Central memory CD8-positive, alpha-beta T cell (primary cell): ENCODE measurements around the gene FMNL3.

Experiments used
- ATAC-seq: fragments of 150-1000 bp; cut with Tn5 transposase; replicated peaks from 2 replicates; pipeline ENCODE4 v1.10.0; 2022; ENCODE audit warnings: mild to moderate bottlenecking, moderate FRiP score, moderate number of reproducible peaks; ENCODE audit not compliant: poor library complexity, severe bottlenecking; ENCODE audit errors: extremely low read depth
- DNase-seq, 2 donors: peaks; one replicate each; pipeline ENCODE4 v3.0.0; 2021; ENCODE audit warnings: low spot score in 2 of 2
- H3K27ac Mint-ChIP-seq: one replicate; pipeline ENCODE4 v1.8.0; 2022; ENCODE audit warnings: low read depth, mild to moderate bottlenecking, moderate library complexity, mixed read lengths
- H3K27me3 Mint-ChIP-seq: one replicate; pipeline ENCODE4 v1.8.0; 2022; ENCODE audit warnings: mixed read lengths
- H3K36me3 Mint-ChIP-seq: one replicate; pipeline ENCODE4 v1.8.0; 2022; ENCODE audit warnings: mild to moderate bottlenecking, moderate library complexity, mixed read lengths; ENCODE audit not compliant: insufficient read depth
- H3K4me1 Mint-ChIP-seq: one replicate; pipeline ENCODE4 v1.8.0; 2022; ENCODE audit warnings: mixed read lengths
- H3K4me3 Mint-ChIP-seq: one replicate; pipeline ENCODE4 v1.8.0; 2022; ENCODE audit warnings: mild to moderate bottlenecking, moderate library complexity, mixed read lengths
- H3K9me3 Mint-ChIP-seq: one replicate; pipeline ENCODE4 v1.8.0; 2022; ENCODE audit warnings: mixed read lengths

The FMNL3 gene

DNA sequence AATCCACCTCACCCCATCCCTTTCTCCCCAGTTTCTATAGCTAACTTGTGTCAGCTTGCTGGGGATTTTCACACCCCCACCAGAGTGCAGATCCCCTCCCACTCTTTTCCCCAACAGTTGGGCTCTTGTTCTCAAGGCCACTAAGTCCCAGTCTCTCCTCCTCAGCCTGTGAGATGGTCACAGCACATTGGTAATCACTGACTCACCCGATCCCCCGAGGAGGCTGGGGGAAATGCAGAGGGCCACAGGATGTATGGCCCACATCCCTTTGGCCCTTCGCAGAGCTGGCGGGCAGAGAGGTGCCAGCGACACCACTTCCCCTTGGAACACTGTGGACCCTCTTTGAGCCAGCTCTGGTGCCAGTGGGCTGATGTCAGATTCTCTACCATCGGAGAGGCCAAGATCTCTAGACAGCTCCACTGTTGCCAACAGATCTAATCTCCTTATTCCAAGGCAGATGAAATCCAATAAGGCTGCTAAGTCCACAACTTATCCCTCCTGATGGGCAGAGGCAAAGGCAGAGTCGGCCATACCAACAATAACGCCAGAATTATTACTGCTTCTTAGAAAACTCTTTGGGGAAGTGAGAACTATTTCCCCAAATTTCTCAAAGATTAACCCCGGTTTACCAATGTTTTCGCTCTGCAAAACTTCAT is 1.6 kb downstream of the FMNL3 start:
- peak overlapping the region; percentile 89 for H3K27ac Mint-ChIP-seq
- no peak for ATAC-seq
- H3K36me3 Mint-ChIP-seq = peaks cover 5% of the 10 kb centered on the region
- H3K27me3 Mint-ChIP-seq = peaks cover 2% of the 10 kb centered on the region
- DNase-seq = no peak
- peaks cover 48% of the 10 kb centered on the region for H3K4me1 Mint-ChIP-seq
- H3K4me3 Mint-ChIP-seq = peak overlapping the region; percentile 92
- H3K9me3 Mint-ChIP-seq = no peaks in the 10 kb centered on the region

DNA sequence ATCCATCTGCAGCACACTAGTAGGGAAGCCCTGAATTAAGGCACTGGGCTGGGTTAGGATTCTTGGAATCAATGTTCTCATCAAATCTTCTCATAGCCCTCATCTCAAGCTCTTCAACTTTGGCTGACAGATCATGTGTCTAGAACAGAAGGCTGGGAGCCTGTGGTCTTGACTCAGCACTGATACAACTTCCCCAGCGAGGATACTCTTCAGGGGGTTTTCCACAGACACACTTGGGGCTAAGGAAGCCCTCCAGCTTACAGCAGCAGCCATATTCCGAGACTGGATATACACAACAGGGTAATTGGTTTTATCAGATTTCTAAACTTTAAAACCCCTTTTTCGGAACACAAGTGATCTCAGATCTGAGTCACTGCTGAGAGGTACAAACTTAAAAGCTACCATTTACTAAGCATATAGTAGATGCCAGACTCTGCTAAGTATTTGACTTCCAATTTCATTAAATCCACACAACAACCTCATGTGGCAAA is 3.5 kb downstream of the FMNL3 start:
- ATAC-seq = no peak
- peaks cover 11% of the 10 kb centered on the region for H3K36me3 Mint-ChIP-seq
- no peak overlapping the region for H3K4me3 Mint-ChIP-seq

DNA sequence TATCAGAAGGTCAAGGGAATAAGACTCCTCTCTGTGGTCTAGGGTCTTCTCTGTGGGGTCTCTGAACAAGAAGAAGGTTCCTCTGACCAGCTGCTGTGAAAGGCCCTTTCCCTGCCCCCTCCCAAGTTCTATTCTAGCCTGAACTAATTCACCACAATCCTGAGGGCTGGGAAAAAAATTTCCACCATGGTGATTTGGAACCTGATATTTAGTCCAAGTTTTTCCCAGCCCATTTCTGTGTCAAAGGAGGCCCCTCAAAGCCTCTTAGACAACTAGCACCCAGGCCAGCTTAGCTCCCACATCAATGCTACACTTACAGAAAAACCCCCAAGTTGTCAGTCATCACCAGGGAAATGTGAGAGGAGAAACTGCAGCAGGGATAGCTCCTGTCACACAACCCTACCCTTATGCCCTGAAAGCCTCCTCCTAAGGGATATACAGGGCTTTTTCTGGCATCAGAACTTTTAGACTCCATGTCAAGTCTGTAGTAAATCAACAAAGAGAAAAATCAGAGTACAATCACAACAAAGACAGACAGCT is 4.5 kb downstream of the FMNL3 start:
- Mint-ChIP-seq H3K36me3 (peaks cover 11% of the 10 kb centered on the region), H3K4me1 (peaks cover 62% of the 10 kb centered on the region), H3K27ac (peak overlapping the region; percentile 10), H3K27me3 (no peaks in the 10 kb centered on the region), H3K9me3 (no peaks in the 10 kb centered on the region), H3K4me3 (no peak overlapping the region)
- ATAC-seq = no peak
- no peak for DNase-seq

More for the DNA sequence above, 3.5 kb downstream of the FMNL3 start:
- H3K27ac Mint-ChIP-seq = no peak overlapping the region
- H3K9me3 Mint-ChIP-seq = no peaks in the 10 kb centered on the region
- DNase-seq = no peak
- H3K27me3 Mint-ChIP-seq = no peaks in the 10 kb centered on the region
- H3K4me1 Mint-ChIP-seq = peaks cover 59% of the 10 kb centered on the region

DNA sequence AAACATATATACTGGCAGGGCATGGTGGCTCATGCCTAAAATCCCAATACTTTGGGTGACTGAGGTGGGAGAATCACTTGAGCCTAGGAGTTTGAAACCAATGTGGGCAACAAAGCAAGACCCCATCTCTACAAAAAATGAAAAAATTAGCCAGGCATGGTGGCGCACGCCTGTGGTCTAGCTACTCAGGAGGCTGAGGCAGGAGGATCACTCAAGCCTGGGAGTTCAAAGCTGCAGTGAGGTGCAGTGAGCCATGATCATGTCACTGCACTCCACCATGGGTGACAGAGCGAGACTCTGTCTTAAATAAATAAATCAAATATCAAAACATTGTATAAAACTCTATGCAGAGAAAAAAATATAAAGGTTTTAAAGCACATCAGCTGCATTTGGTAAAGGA is 5.2 kb downstream of the FMNL3 start:
- DNase-seq (no peak), ATAC-seq (no peak)
- no peak overlapping the region for H3K27ac Mint-ChIP-seq
- no peaks in the 10 kb centered on the region for H3K27me3 Mint-ChIP-seq
- no peaks in the 10 kb centered on the region for H3K9me3 Mint-ChIP-seq
- peaks cover 6% of the 10 kb centered on the region for H3K36me3 Mint-ChIP-seq
- no peak overlapping the region for H3K4me3 Mint-ChIP-seq
- peaks cover 59% of the 10 kb centered on the region for H3K4me1 Mint-ChIP-seq

DNA sequence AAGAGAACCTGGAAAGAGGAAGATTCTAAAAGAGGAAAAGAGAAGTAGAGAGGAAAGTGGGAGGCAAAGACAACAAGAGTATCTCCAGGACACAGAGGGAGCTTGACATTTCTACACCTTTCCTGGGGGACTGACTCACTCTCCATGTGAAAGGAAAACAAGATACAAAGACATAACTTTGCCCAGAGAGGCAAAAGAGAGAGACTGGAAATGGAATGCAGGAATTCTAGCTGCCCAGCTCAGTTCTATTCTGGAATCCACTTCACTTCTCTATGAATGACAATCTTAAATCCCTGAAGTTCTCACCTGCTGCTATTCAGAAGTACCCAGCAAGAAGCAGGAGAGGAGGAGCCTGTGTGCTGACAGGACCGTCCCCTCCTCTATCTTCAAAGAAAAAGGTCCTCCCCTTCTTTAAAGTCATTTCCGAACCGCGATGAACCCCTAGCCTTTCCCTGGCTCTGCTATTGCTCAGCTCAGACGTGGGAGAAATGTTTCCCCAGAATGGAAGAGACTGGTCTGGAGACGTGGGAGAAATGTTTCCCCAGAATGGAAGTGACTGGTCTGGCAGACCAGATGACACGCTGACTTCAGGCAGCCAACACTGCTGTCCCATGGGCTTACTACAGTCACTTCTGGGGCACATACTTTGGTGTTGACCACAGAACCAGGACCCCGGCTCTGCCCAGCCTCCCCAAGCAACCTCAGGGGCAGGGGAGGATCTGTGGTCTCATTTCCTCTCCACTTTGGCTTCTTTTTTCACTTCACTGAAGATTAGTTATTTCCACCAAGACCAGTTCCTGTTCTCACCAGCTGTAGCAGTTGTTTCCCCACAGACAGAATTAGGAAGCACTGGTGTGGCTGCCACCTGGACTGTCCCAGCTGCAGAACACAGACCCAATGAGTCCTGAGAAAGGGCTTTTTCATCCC is 8.3 kb downstream of the FMNL3 start:
- Mint-ChIP-seq H3K4me1 (peaks cover 40% of the 10 kb centered on the region), H3K36me3 (peaks cover 6% of the 10 kb centered on the region)

DNA sequence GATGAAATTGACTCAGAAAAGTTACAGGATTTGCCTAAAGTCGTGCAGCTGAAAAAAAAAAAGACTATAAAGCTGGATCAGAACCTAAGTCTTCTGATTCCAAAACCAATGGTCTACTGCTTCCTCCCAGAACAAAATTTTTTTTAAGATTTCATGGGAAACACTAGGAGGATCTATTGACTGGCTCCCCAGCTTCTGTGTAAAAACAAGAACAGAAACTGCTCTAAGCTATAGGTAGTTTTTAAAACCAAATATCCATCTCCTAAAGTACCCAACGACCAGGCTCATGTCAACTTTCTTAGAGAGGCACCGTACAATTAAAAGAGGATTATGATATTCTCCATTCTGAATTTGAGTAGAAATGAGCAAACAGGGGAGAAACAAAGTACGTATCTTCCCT is 9.4 kb downstream of the FMNL3 start:
- Mint-ChIP-seq H3K9me3 (no peaks in the 10 kb centered on the region), H3K27me3 (no peaks in the 10 kb centered on the region), H3K36me3 (peaks cover 6% of the 10 kb centered on the region), H3K27ac (no peak overlapping the region), H3K4me1 (peaks cover 30% of the 10 kb centered on the region), H3K4me3 (peak overlapping the region; percentile 84)
- ATAC-seq = no peak
- no peak for DNase-seq

More for the DNA sequence above, 8.3 kb downstream of the FMNL3 start:
- H3K27me3 Mint-ChIP-seq = no peaks in the 10 kb centered on the region
- peak overlapping the region; percentile 84 for H3K4me3 Mint-ChIP-seq
- ATAC-seq (peak; percentile 73), DNase-seq (no peak)
- no peaks in the 10 kb centered on the region for H3K9me3 Mint-ChIP-seq
- peak overlapping the region; percentile 82 for H3K27ac Mint-ChIP-seq

DNA sequence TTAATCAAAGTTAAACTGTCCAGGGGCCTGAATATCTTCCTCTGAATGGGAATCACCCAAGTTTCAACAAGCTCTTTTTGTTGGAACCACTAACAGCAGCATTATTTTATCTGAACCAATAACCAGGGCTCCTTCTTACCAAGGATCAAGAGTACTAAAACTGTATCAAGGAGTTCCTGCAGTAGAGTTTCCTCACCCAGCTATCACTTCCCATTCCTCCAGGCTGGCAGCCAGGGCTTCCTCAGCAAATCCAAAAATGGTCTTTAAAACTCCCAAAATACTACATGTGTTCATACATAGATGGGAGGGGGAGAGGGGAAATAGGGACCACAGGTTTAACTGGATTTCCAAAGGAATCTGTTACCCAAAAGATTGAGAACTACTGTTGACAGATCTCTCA is 10.5 kb downstream of the FMNL3 start:
- H3K4me1 Mint-ChIP-seq = peaks cover 30% of the 10 kb centered on the region
- no peak for DNase-seq
- no peak for ATAC-seq
- H3K27ac Mint-ChIP-seq = no peak overlapping the region
- H3K27me3 Mint-ChIP-seq = no peaks in the 10 kb centered on the region
- no peaks in the 10 kb centered on the region for H3K9me3 Mint-ChIP-seq
- H3K4me3 Mint-ChIP-seq = no peak overlapping the region
- H3K36me3 Mint-ChIP-seq = peaks cover 6% of the 10 kb centered on the region

DNA sequence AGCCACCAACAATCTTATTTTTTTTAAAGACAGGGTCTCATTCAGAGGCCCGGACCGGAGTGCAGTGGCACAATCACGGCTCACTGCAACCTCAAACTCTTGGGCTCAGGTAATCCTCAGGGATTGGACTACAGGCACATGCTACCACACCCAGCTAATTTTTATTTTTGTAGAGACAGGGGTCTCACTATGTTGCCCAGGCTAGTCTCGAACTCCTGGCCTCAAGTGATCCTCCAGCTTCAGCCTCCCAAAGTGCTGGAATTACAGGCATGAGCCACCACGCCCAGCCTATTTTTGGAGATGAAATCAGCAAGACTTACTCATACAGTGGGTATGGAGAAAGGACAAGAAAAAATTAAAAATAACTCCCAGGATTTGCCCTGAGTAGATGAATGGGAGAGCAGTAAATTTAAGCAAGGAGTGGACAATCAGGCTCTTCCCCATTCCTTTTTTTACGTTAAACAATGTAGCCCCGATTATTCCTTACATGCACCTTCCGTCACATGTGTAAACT is 13.2 kb downstream of the FMNL3 start:
- peaks cover 38% of the 10 kb centered on the region for H3K4me1 Mint-ChIP-seq
- H3K9me3 Mint-ChIP-seq = no peaks in the 10 kb centered on the region
- no peak for ATAC-seq
- DNase-seq = no peak
- peaks cover 3% of the 10 kb centered on the region for H3K36me3 Mint-ChIP-seq
- no peak overlapping the region for H3K27ac Mint-ChIP-seq
- H3K4me3 Mint-ChIP-seq = no peak overlapping the region
- no peaks in the 10 kb centered on the region for H3K27me3 Mint-ChIP-seq

DNA sequence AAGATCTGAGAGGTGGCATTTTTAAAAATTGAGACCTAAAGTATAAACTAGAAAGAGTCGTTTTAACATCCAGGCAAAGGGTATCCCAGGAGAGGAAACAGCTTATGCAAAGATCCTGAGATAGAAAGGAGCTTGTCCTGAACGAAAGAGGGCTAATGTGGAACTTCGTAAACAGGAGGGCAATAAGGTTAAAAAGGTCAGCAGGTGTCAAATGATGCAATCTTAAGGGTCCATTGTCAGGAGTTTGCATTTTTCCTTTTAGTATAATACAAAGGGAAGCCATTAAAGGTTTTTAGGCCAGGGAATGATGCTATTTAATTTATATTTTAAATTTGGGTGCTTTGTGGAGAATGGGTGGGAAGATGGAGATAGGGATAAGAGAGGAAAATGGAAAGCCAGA is 14.4 kb downstream of the FMNL3 start:
- ATAC-seq (no peak), DNase-seq (no peak)
- no peaks in the 10 kb centered on the region for H3K9me3 Mint-ChIP-seq
- no peaks in the 10 kb centered on the region for H3K36me3 Mint-ChIP-seq
- H3K27ac Mint-ChIP-seq = no peak overlapping the region
- no peaks in the 10 kb centered on the region for H3K27me3 Mint-ChIP-seq
- H3K4me1 Mint-ChIP-seq = peaks cover 38% of the 10 kb centered on the region
- H3K4me3 Mint-ChIP-seq = no peak overlapping the region

DNA sequence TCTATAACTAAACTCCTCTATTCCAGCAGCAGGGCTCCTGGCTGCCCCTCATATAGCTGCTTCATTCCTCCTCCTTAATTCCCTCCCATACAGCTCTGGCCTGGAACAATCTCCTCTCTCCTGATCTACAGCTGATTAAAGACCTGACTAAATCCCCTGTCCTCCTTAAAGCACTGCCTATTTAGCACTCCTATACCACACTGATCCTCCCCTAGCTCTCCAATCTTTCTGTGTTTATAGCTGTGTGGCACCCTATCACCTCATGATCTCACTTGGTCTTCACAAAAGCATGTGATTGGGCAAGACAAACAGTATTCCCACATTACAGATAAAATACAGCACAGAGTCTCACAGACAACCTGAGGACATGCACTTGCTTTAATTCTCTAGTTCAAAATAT is 17.4 kb downstream of the FMNL3 start:
- H3K4me1 Mint-ChIP-seq = peaks cover 48% of the 10 kb centered on the region
- no peak for ATAC-seq
- H3K27ac Mint-ChIP-seq = no peak overlapping the region
- H3K9me3 Mint-ChIP-seq = no peaks in the 10 kb centered on the region
- H3K27me3 Mint-ChIP-seq = no peaks in the 10 kb centered on the region
- no peak overlapping the region for H3K4me3 Mint-ChIP-seq
- no peak for DNase-seq
- H3K36me3 Mint-ChIP-seq = peaks cover 5% of the 10 kb centered on the region

DNA sequence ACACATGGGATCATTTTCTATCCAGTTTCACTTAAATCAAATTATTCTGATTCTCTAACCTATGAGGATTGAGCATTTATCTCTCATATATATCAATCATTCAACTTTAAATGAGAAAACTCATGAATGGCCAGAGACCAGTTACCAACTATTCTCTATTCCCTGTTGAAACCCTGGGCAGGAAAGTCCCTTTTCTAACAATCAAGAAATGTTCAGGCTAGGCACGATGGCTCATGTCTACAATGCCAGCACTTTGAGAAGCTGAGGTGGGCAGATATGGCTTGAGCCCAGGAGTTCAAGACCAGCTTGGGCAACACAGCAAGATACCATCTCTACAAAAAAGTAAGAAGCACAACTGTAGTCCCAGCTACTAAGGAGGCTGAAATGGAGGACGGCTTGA is 18.0 kb downstream of the FMNL3 start:
- H3K4me3 Mint-ChIP-seq = no peak overlapping the region
- H3K36me3 Mint-ChIP-seq = peaks cover 5% of the 10 kb centered on the region
- no peaks in the 10 kb centered on the region for H3K27me3 Mint-ChIP-seq
- no peaks in the 10 kb centered on the region for H3K9me3 Mint-ChIP-seq
- ATAC-seq (no peak), DNase-seq (no peak)
- H3K27ac Mint-ChIP-seq = no peak overlapping the region
- H3K4me1 Mint-ChIP-seq = peaks cover 54% of the 10 kb centered on the region

DNA sequence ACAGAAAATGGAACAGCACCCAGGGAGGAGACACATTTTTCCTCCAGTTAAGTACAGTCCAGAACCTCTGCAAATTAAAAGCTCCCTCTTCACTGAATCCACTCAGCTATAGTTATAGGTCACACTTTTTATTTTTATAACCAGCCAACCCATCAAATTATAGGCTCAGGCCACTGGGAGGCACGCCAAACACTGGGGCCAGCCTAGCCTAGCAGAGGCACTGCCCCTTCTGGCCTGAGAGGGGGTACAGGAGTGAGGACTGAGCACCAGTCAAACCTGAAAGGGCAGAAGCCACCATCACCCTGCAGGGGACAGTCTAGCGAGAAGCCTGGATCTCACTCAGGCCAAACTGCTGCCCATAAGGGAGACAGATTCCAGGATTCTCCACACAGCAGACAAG is 19.3 kb downstream of the FMNL3 start:
- DNase-seq (no peak), ATAC-seq (no peak)
- H3K4me1 Mint-ChIP-seq = peaks cover 67% of the 10 kb centered on the region
- no peaks in the 10 kb centered on the region for H3K9me3 Mint-ChIP-seq
- H3K27me3 Mint-ChIP-seq = no peaks in the 10 kb centered on the region
- peaks cover 5% of the 10 kb centered on the region for H3K36me3 Mint-ChIP-seq
- H3K27ac Mint-ChIP-seq = peak overlapping the region; percentile 23
- no peak overlapping the region for H3K4me3 Mint-ChIP-seq
